Panc1 (cell line): ENCODE results near the gene PARD3.
"Not testable (repeated sequence)": the region's sequence is repeated elsewhere in the genome, so short reads cannot be mapped to it uniquely, and the experiment has no call there.

Experiments
- POLR2AphosphoS5 ChIP-seq: IDR thresholded peaks from 2 replicates; pipeline ENCODE4 v1.6.1; 2012; ENCODE audit warnings: mild to moderate bottlenecking, low read depth, low read length, moderate library complexity
- TF ChIP-seq, protein P1 (sequence below): fragments of 450-650 bp; IDR thresholded peaks from 2 replicates; pipeline ENCODE4 v1.5.1; 2017; ENCODE audit warnings: mild to moderate bottlenecking

GRCh38 chr10:34793581-34793980 lies 21.5 kb downstream of the PARD3 start:
- TF ChIP-seq, protein P1, sequence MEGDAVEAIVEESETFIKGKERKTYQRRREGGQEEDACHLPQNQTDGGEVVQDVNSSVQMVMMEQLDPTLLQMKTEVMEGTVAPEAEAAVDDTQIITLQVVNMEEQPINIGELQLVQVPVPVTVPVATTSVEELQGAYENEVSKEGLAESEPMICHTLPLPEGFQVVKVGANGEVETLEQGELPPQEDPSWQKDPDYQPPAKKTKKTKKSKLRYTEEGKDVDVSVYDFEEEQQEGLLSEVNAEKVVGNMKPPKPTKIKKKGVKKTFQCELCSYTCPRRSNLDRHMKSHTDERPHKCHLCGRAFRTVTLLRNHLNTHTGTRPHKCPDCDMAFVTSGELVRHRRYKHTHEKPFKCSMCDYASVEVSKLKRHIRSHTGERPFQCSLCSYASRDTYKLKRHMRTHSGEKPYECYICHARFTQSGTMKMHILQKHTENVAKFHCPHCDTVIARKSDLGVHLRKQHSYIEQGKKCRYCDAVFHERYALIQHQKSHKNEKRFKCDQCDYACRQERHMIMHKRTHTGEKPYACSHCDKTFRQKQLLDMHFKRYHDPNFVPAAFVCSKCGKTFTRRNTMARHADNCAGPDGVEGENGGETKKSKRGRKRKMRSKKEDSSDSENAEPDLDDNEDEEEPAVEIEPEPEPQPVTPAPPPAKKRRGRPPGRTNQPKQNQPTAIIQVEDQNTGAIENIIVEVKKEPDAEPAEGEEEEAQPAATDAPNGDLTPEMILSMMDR, result not testable (repeated sequence)
- TF ChIP-seq POLR2AphosphoS5, result not testable (repeated sequence)
